ENCODE results near the gene CCDC57. TPM values are rescaled to one million over a fixed set of nuclear protein-coding genes. Genes with fewer than 3 reads are reported as not detected.
"Not testable (repeated sequence)": the region's sequence is repeated elsewhere in the genome, so short reads cannot be mapped to it uniquely, and the experiment has no call there.

The CCDC57 gene
- total RNA-seq, 4 donors from 2014 or later: 23.5 to 87.5 (median 48.3) TPM

- intact Hi-C loops (cut with DNase I; ENCODE audit: low total_unique reads) (no loop called here), in situ Hi-C loops (cut with MboI; ENCODE audit: low pct_ligation_motif_present in 1 of 4, low pct_unique_long_range_greater_than_20kb in 1 of 4, low sequenced_read_pairs in 3 of 4) (no loop called here)
- Histone ChIP-seq H3K4me1 (no peaks in the 10 kb centered on the region), H3K9me3 (no peaks in the 10 kb centered on the region), H3K4me3 (no peak overlapping the region), H3K27ac (no peak overlapping the region), H3K36me3 (no peaks in the 10 kb centered on the region), H3K27me3 (no peaks in the 10 kb centered on the region)
- TF ChIP-seq POLR2AphosphoS5 (IDR thresholded peaks at IDR 0.05) (no peak), EP300 (IDR thresholded peaks at IDR 0.05; ENCODE audit: low read depth) (no peak), POLR2A (IDR thresholded peaks at IDR 0.05) (no peak)
- TF ChIP-seq, protein P1, sequence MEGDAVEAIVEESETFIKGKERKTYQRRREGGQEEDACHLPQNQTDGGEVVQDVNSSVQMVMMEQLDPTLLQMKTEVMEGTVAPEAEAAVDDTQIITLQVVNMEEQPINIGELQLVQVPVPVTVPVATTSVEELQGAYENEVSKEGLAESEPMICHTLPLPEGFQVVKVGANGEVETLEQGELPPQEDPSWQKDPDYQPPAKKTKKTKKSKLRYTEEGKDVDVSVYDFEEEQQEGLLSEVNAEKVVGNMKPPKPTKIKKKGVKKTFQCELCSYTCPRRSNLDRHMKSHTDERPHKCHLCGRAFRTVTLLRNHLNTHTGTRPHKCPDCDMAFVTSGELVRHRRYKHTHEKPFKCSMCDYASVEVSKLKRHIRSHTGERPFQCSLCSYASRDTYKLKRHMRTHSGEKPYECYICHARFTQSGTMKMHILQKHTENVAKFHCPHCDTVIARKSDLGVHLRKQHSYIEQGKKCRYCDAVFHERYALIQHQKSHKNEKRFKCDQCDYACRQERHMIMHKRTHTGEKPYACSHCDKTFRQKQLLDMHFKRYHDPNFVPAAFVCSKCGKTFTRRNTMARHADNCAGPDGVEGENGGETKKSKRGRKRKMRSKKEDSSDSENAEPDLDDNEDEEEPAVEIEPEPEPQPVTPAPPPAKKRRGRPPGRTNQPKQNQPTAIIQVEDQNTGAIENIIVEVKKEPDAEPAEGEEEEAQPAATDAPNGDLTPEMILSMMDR (IDR thresholded peaks at IDR 0.05): no peak
- 95 to 100% methylated on average over 1 of the region's 1 CpG for WGBS, 2 donors (ENCODE audit: low coverage in 1 of 2)
- DNase-seq: no peak
Observed at GRCh38 chr17:82148011-82148410, 64.6 kb downstream of the CCDC57 start.

- TF ChIP-seq POLR2A (IDR thresholded peaks at IDR 0.05): no peak
- no peak for TF ChIP-seq POLR2AphosphoS5 (IDR thresholded peaks at IDR 0.05)
- TF ChIP-seq, protein P1 (IDR thresholded peaks at IDR 0.05): no peak
- TF ChIP-seq EP300 (IDR thresholded peaks at IDR 0.05; ENCODE audit: low read depth): no peak
- in situ Hi-C loops (cut with MboI; ENCODE audit: low pct_ligation_motif_present in 1 of 4, low pct_unique_long_range_greater_than_20kb in 1 of 4, low sequenced_read_pairs in 3 of 4): no loop called here
- WGBS, 2 donors (ENCODE audit: low coverage in 1 of 2): 87 to 98% methylated on average over 7 to 18 of the region's 18 CpGs
Observed at GRCh38 chr17:82146663-82147654, 65.7 kb downstream of the CCDC57 start.

GRCh38 chr17:82145550-82146155 lies 67.0 kb downstream of the CCDC57 start:
- Histone ChIP-seq H3K27ac (no peak overlapping the region), H3K4me1 (no peaks in the 10 kb centered on the region), H3K4me3 (no peak overlapping the region), H3K36me3 (no peaks in the 10 kb centered on the region), H3K9me3 (no peaks in the 10 kb centered on the region), H3K27me3 (no peaks in the 10 kb centered on the region)
- in situ Hi-C loops (cut with MboI; ENCODE audit: low pct_ligation_motif_present in 1 of 4, low pct_unique_long_range_greater_than_20kb in 1 of 4, low sequenced_read_pairs in 3 of 4) (no loop called here), intact Hi-C loops (cut with DNase I; ENCODE audit: low total_unique reads) (no loop called here)
- 96% methylated on average over 13 of the region's 13 CpGs; no CpG with 5 or more reads in 1 of the 2 donors for WGBS, 2 donors (ENCODE audit: low coverage in 1 of 2)
- no peak for DNase-seq
- no peak for TF ChIP-seq POLR2AphosphoS5 (IDR thresholded peaks at IDR 0.05)

More at GRCh38 chr17:82146663-82147654, 65.7 kb downstream of the CCDC57 start:
- Histone ChIP-seq H3K27ac (no peak overlapping the region), H3K4me3 (no peak overlapping the region), H3K27me3 (no peaks in the 10 kb centered on the region), H3K36me3 (no peaks in the 10 kb centered on the region), H3K4me1 (no peaks in the 10 kb centered on the region), H3K9me3 (no peaks in the 10 kb centered on the region)
- no peak for DNase-seq
- intact Hi-C loops (cut with DNase I; ENCODE audit: low total_unique reads): no loop called here

DNA sequence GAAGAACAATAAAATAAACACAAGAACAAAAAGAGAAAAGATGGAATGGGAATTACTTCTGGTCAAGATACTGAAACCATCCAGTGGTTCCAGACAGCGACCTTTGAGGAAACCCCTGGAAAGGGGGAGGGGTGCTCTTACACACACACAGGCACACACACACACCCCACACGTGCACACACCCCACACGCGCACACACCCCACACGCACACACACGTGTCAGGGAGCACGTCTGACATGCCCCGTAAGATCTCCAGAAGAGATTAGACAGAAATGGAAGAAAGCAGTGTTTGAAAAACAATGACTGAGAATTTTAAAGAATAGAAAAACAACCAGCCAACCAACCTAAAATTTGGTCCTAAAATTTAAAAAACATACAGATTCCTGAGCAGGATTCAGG lies 69.3 kb downstream of the CCDC57 start:
- Histone ChIP-seq H3K4me3 (no peak overlapping the region), H3K9me3 (no peaks in the 10 kb centered on the region), H3K27me3 (no peaks in the 10 kb centered on the region), H3K4me1 (no peaks in the 10 kb centered on the region), H3K27ac (no peak overlapping the region), H3K36me3 (no peaks in the 10 kb centered on the region)
- no peak for TF ChIP-seq POLR2AphosphoS5 (IDR thresholded peaks at IDR 0.05)
- no peak for TF ChIP-seq POLR2A (IDR thresholded peaks at IDR 0.05)
- no peak for TF ChIP-seq EP300 (IDR thresholded peaks at IDR 0.05; ENCODE audit: low read depth)
- TF ChIP-seq, protein P1 (IDR thresholded peaks at IDR 0.05): no peak
- no peak for DNase-seq
- in situ Hi-C loops (cut with MboI; ENCODE audit: low pct_ligation_motif_present in 1 of 4, low pct_unique_long_range_greater_than_20kb in 1 of 4, low sequenced_read_pairs in 3 of 4): no loop called here
- intact Hi-C loops (cut with DNase I; ENCODE audit: low total_unique reads): no loop called here
- 88 to 93% methylated on average over 8 of the region's 8 CpGs for WGBS, 2 donors (ENCODE audit: low coverage in 1 of 2)

GRCh38 chr17:82139961-82140360 lies 72.7 kb downstream of the CCDC57 start:
- in situ Hi-C loops (cut with MboI; ENCODE audit: low pct_ligation_motif_present in 1 of 4, low pct_unique_long_range_greater_than_20kb in 1 of 4, low sequenced_read_pairs in 3 of 4); H3K27ac ChIP-seq; H3K36me3 ChIP-seq; intact Hi-C loops (cut with DNase I; ENCODE audit: low total_unique reads); DNase-seq; H3K27me3 ChIP-seq; H3K4me1 ChIP-seq; H3K9me3 ChIP-seq; H3K4me3 ChIP-seq: not testable (repeated sequence)
- 88 to 96% methylated on average over 9 to 10 of the region's 10 CpGs for WGBS, 2 donors (ENCODE audit: low coverage in 1 of 2)

All from transverse colon (tissue), 4 donors.